ENCODE measurements around the gene IFT81. TPM values are rescaled to one million over a fixed set of nuclear protein-coding genes. Genes with fewer than 3 reads are reported as not detected.

IFT81 gene
- polyA plus RNA-seq, 2 of the 4 experiments (the other 2 are of a cell fraction), result 40.7 to 73.4 TPM

DNA sequence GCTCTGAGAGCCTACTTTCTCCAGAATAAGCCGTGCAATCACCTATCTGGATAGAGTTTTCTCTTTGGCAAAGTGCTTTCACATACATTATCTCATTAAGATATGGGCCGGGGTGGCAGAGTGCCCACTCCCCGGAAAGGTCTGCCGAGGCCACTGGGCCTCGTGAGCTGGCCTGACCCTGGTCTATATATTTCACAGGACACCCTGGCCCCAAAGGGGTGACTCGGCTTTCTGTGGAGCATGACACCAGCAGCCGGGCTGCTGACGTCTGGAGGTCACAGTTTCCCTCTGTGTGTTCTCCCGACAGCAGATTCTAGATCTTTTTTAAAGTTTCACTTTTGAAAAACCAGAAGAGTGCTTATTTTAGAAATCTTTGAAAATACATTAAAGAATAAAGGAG lies 129.0 kb downstream of the IFT81 start:
- CTCF ChIA-PET, result interaction anchor here (1.3 to 1.5 kb wide), 2 partner anchors 26 to 29 kb away, joined by 3 read pairs; no protein-coding TSS in a partner anchor
- POLR2A ChIA-PET, result no interaction called here
- no peaks in the 10 kb centered on the region for H3K9me3 ChIP-seq

DNA sequence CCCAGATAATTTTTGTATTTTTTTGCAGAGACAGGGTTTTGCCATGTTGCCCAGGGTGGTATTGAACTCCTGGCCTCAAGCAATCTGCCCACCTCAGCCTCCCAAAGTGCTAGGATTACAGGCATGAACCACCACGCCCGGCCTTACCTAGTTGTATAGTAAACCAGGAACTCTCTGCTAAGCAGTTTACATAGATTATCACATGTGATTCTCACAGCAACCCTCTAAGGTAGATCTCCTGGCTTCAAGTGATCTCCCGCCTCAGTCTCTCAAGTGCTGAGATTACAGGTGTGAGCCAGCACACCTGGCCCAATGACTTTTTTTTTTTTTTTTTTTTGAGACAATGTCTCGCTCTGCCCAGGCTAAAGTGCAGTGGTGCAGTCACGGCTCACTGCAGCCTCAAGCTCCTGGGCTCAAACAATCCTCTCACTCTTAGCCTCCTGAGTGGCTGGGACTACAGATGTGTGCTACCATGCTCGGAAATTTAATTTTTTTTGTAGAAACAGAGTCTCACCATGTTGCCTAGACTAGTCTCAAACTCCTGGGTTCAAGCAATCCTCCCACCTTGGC lies 130.9 kb downstream of the IFT81 start:
- no peak overlapping the region for H3K4me3 ChIP-seq
- ATAC-seq (no peak), FAIRE-seq (no peak), DNase-seq (ENCODE audit: low read depth in 1 of 2, low spot score in 1 of 2) (no peak)
- CTCF ChIA-PET, result no interaction called here
- H3K9me3 ChIP-seq, result no peaks in the 10 kb centered on the region
- WGBS (ENCODE audit: missing lambda C conversion rate), result 98% methylated on average over 6 of the region's 6 CpGs
- peak overlapping the region; percentile 96 to 97; a peak in 5 of 6 replicates for H3K27ac ChIP-seq
- H3K4me1 ChIP-seq, result peaks cover 50% of the 10 kb centered on the region
- POLR2A ChIA-PET, result no interaction called here
- H3K4me2 ChIP-seq, result no peak overlapping the region
- TF ChIP-seq SREBF2 (IDR thresholded peaks at IDR 0.05) (no peak), PHF8 (IDR thresholded peaks at IDR 0.05; ENCODE audit: borderline replicate concordance, low read depth) (no peak), FOSL2 (IDR thresholded peaks at IDR 0.05) (no peak), FOSL2 (CRISPR knock-in tag; IDR thresholded peaks at IDR 0.05) (no peak), NFE2L2 (conservative IDR thresholded peaks at IDR 0.05; ENCODE audit: low read length) (no peak), GATA3 (IDR thresholded peaks at IDR 0.05; ENCODE audit: borderline replicate concordance) (no peak), ZC3H11A (IDR thresholded peaks at IDR 0.05) (no peak), POLR2A (IDR thresholded peaks at IDR 0.05; ENCODE audit: low read length) (no peak), HEYL (CRISPR knock-in tag; IDR thresholded peaks at IDR 0.05) (no peak), CHD2 (IDR thresholded peaks at IDR 0.05; ENCODE audit: low read length, partially characterized antibody) (no peak), RCOR1 (IDR thresholded peaks at IDR 0.05; ENCODE audit: low read depth, low read length) (no peak), KDM1A (IDR thresholded peaks at IDR 0.05; ENCODE audit: low read depth) (no peak), CEBPB (IDR thresholded peaks at IDR 0.05) (no peak), CBX2 (IDR thresholded peaks at IDR 0.05; ENCODE audit: borderline replicate concordance, low read depth) (no peak), JUNB (IDR thresholded peaks at IDR 0.05) (no peak), ZNF302 (CRISPR knock-in tag; IDR thresholded peaks at IDR 0.05) (no peak)
- TF ChIP-seq, protein P1, sequence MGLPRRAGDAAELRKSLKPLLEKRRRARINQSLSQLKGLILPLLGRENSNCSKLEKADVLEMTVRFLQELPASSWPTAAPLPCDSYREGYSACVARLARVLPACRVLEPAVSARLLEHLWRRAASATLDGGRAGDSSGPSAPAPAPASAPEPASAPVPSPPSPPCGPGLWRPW (IDR thresholded peaks at IDR 0.05), result no peak
- TF ChIP-seq, protein P2, sequence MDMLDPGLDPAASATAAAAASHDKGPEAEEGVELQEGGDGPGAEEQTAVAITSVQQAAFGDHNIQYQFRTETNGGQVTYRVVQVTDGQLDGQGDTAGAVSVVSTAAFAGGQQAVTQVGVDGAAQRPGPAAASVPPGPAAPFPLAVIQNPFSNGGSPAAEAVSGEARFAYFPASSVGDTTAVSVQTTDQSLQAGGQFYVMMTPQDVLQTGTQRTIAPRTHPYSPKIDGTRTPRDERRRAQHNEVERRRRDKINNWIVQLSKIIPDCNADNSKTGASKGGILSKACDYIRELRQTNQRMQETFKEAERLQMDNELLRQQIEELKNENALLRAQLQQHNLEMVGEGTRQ (IDR thresholded peaks at IDR 0.05), result no peak

More for the DNA sequence above, 129.0 kb downstream of the IFT81 start:
- no peak for DNase-seq (ENCODE audit: low read depth in 1 of 2, low spot score in 1 of 2)
- H3K4me3 ChIP-seq, result no peak overlapping the region
- H3K27ac ChIP-seq, result peak overlapping the region; percentile 96 to 97
- peak in 1 of 2 experiments; percentile 24; a peak in 2 of 6 replicates for ATAC-seq
- no peak for FAIRE-seq
- peaks cover 69% of the 10 kb centered on the region for H3K4me1 ChIP-seq
- peak overlapping the region; percentile 67 for H3K4me2 ChIP-seq
- TF ChIP-seq, protein P3, sequence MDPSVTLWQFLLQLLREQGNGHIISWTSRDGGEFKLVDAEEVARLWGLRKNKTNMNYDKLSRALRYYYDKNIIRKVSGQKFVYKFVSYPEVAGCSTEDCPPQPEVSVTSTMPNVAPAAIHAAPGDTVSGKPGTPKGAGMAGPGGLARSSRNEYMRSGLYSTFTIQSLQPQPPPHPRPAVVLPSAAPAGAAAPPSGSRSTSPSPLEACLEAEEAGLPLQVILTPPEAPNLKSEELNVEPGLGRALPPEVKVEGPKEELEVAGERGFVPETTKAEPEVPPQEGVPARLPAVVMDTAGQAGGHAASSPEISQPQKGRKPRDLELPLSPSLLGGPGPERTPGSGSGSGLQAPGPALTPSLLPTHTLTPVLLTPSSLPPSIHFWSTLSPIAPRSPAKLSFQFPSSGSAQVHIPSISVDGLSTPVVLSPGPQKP (IDR thresholded peaks at IDR 0.05; ENCODE audit: low read depth, low read length), result no peak
- TF ChIP-seq HOXB5 (CRISPR knock-in tag; IDR thresholded peaks at IDR 0.05), result peak; percentile 39; the same call in 1 of the 2 replicates
- TF ChIP-seq HOXA7 (CRISPR knock-in tag; IDR thresholded peaks at IDR 0.05), result 0 out of 2 replicates have a peak, but pooled peaks have one; percentile 50
- TF ChIP-seq, protein P4, sequence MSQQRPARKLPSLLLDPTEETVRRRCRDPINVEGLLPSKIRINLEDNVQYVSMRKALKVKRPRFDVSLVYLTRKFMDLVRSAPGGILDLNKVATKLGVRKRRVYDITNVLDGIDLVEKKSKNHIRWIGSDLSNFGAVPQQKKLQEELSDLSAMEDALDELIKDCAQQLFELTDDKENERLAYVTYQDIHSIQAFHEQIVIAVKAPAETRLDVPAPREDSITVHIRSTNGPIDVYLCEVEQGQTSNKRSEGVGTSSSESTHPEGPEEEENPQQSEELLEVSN (IDR thresholded peaks at IDR 0.05; ENCODE audit: borderline replicate concordance, low read depth), result 0 out of 2 replicates have a peak, but pooled peaks have one; percentile 39
- 0 out of 2 replicates have a peak, but pooled peaks have one; percentile 18 for TF ChIP-seq ZNF302 (CRISPR knock-in tag; IDR thresholded peaks at IDR 0.05)
- no peak for TF ChIP-seq EHF (CRISPR knock-in tag; IDR thresholded peaks at IDR 0.05)
- 23% methylated on average over 9 of the region's 9 CpGs for WGBS (ENCODE audit: missing lambda C conversion rate)
